Upper lobe of right lung (tissue), 1 donor: Measurements from ENCODE around the gene HMGCLL1. TPM values are rescaled to one million over a fixed set of nuclear protein-coding genes. Genes with fewer than 3 reads are reported as not detected.

Experiments
- ATAC-seq: fragments of 200-7000 bp; cut with Tn5 transposase; one replicate; pipeline ENCODE4 v1.9.1; 2020; ENCODE audit warnings: mild to moderate bottlenecking, moderate library complexity
- DNase-seq: peaks from one replicate; pipeline ENCODE4 v3.0.0-alpha.2; 2020
- H3K27ac ChIP-seq: fragments of 200-600 bp; one replicate; pipeline ENCODE4 v1.8.0; 2022
- H3K27me3 ChIP-seq: fragments of 200-600 bp; one replicate; pipeline ENCODE4 v1.8.0; 2022; ENCODE audit warnings: mild to moderate bottlenecking
- H3K36me3 ChIP-seq: fragments of 200-600 bp; one replicate; pipeline ENCODE4 v1.8.0; 2022
- H3K4me1 ChIP-seq: fragments of 200-600 bp; one replicate; pipeline ENCODE4 v1.8.0; 2022
- H3K4me3 ChIP-seq: fragments of 200-600 bp; one replicate; pipeline ENCODE4 v1.8.0; 2022; ENCODE audit warnings: mild to moderate bottlenecking
- H3K9me3 ChIP-seq: fragments of 200-600 bp; one replicate; pipeline ENCODE4 v1.8.0; 2022
- CTCF ChIP-seq: fragments of 200-600 bp; IDR thresholded peaks from one replicate; pipeline ENCODE4 v1.8.0; 2022; ENCODE audit warnings: antibody characterized with exemption
- intact Hi-C: fragments of 100-400 bp; cut with DNase I; formaldehyde crosslinking; loops from one replicate; pipeline ENCODE4 v1.11.0; 2022
- total RNA-seq: library from RNA; stranded (reverse); fragmentation: NEBNext Ultra II Directional; extraction: Animal tissue kit (Norgen Biotek cat#: 25700); gene quantifications from one replicate; pipeline ENCODE4 v1.2.1, GENCODE V29; 2021
- donor health status: DM: no; HTN: yes; CAD: no; lungs with severe emphysema.

The HMGCLL1 gene
- total RNA-seq, 1 donor from 2014 or later: 4.2 TPM

- Histone ChIP-seq H3K9me3 (no peaks in the 10 kb centered on the region), H3K36me3 (no peaks in the 10 kb centered on the region), H3K27me3 (no peaks in the 10 kb centered on the region), H3K4me1 (no peaks in the 10 kb centered on the region), H3K27ac (no peak overlapping the region), H3K4me3 (no peak overlapping the region)
- DNase-seq: no peak
- no peak for TF ChIP-seq CTCF
- intact Hi-C loops: no loop called here
- no peak for ATAC-seq
Observed at GRCh38 chr6:55601120-55601519, 22.1 kb upstream of the HMGCLL1 start.

- no peak for ATAC-seq
- Histone ChIP-seq H3K9me3 (peaks cover 6% of the 10 kb centered on the region), H3K4me1 (no peaks in the 10 kb centered on the region)
Observed at GRCh38 chr6:55594442-55594841, 15.4 kb upstream of the HMGCLL1 start.

GRCh38 chr6:55584654-55585354 is 5.8 kb upstream of the HMGCLL1 start:
- Histone ChIP-seq H3K4me1 (no peaks in the 10 kb centered on the region), H3K4me3 (no peak overlapping the region), H3K36me3 (no peaks in the 10 kb centered on the region), H3K27ac (no peak overlapping the region), H3K9me3 (no peaks in the 10 kb centered on the region), H3K27me3 (no peaks in the 10 kb centered on the region)
- ATAC-seq: no peak
- TF ChIP-seq CTCF: no peak
- DNase-seq: no peak
- intact Hi-C loops: no loop called here

More at GRCh38 chr6:55594442-55594841, 15.4 kb upstream of the HMGCLL1 start:
- intact Hi-C loops: no loop called here
- H3K36me3 ChIP-seq: no peaks in the 10 kb centered on the region
- H3K4me3 ChIP-seq: no peak overlapping the region
- no peak for TF ChIP-seq CTCF
- no peaks in the 10 kb centered on the region for H3K27me3 ChIP-seq
- no peak overlapping the region for H3K27ac ChIP-seq
- DNase-seq: no peak

- no peak for DNase-seq
- Histone ChIP-seq H3K27ac (no peak overlapping the region), H3K4me1 (no peaks in the 10 kb centered on the region), H3K4me3 (no peak overlapping the region), H3K27me3 (no peaks in the 10 kb centered on the region), H3K9me3 (no peaks in the 10 kb centered on the region), H3K36me3 (no peaks in the 10 kb centered on the region)
- TF ChIP-seq CTCF: no peak
- intact Hi-C loops: no loop called here
- no peak for ATAC-seq
Observed at GRCh38 chr6:55576811-55577210, 2.2 kb downstream of the HMGCLL1 start.

- intact Hi-C loops: no loop called here
- TF ChIP-seq CTCF: no peak
- no peak for ATAC-seq
- no peaks in the 10 kb centered on the region for H3K27me3 ChIP-seq
- H3K27ac ChIP-seq: no peak overlapping the region
- no peak overlapping the region for H3K4me3 ChIP-seq
- no peaks in the 10 kb centered on the region for H3K36me3 ChIP-seq
- H3K4me1 ChIP-seq: no peaks in the 10 kb centered on the region
- no peak for DNase-seq
- H3K9me3 ChIP-seq: no peaks in the 10 kb centered on the region
Observed at GRCh38 chr6:55574556-55574955, 4.4 kb downstream of the HMGCLL1 start.

GRCh38 chr6:55569638-55570037 is 9.4 kb downstream of the HMGCLL1 start:
- ATAC-seq: no peak
- H3K4me3 ChIP-seq: no peak overlapping the region
- no peak for DNase-seq
- no peaks in the 10 kb centered on the region for H3K36me3 ChIP-seq
- H3K4me1 ChIP-seq: no peaks in the 10 kb centered on the region
- no peaks in the 10 kb centered on the region for H3K9me3 ChIP-seq
- intact Hi-C loops: no loop called here
- H3K27me3 ChIP-seq: no peaks in the 10 kb centered on the region
- TF ChIP-seq CTCF: no peak
- no peak overlapping the region for H3K27ac ChIP-seq
